HepG2 (cell line): ENCODE measurements around the gene CCDC192. TPM values are rescaled to one million over a fixed set of nuclear protein-coding genes. Genes with fewer than 3 reads are reported as not detected.

Source experiments
- ATAC-seq: fragments of 200-7000 bp; cut with Tn5 transposase; 3 replicates; pipeline ENCODE4 v1.9.1; 2020; ENCODE audit warnings: mild to moderate bottlenecking, moderate library complexity
- BruUV-seq: library from RNA; stranded (reverse); fragments of 400-500 nt; replicated peaks from 2 replicates; lab custom pipeline; 2021; lab: Mats Ljungman, UMichigan
- CTCF ChIA-PET: fragments of 300-600 bp; formaldehyde crosslinking; extraction: SDS; loops from one replicate; lab custom pipeline; 2021; ENCODE audit warnings: low total read pairs, inconsistent platforms, low intra/inter-chr PET ratio; lab: Yijun Ruan, JAX
- POLR2A ChIA-PET: fragments of 350-600 bp; sonication (Branson Sonifier 250); formaldehyde crosslinking; loops from one replicate; lab custom pipeline; 2020; ENCODE audit warnings: antibody characterized with exemption, inconsistent platforms; lab: Yijun Ruan, JAX
- DNase-seq: peaks from one replicate; pipeline ENCODE4 v3.0.0-alpha.2; 2015; ENCODE audit warnings: low spot score
- FAIRE-seq: peaks from 3 replicates; lab custom pipeline; 2011; peaks lifted over from hg19 to GRCh38; lab: Jason Lieb, UNC
- H2AFZ ChIP-seq: one replicate; pipeline ENCODE4 v1.6.1; 2011; ENCODE audit warnings: low read length, inconsistent platforms
- H3K27ac ChIP-seq: fragments of 300-600 bp; 3 replicates; pipeline ENCODE4 v1.8.0; 2011; ENCODE audit warnings: mixed run types, mild to moderate bottlenecking, mixed read lengths, low read length, inconsistent platforms; ENCODE audit not compliant: insufficient read depth; ENCODE audit errors: extremely low read length
- H3K27me3 ChIP-seq, 2 experiments: fragments of 200-600 bp in 1 of 2; 2 replicates in 1 of 2; 3 replicates in 1 of 2; pipeline versions ENCODE4 v1.6.0 to v1.8.0; 2011; ENCODE audit warnings: low read length in 2 of 2, mild to moderate bottlenecking in 2 of 2, moderate library complexity in 2 of 2, inconsistent platforms in 1 of 2; ENCODE audit not compliant: insufficient read depth in 2 of 2, control insufficient read depth in 1 of 2
- H3K36me3 ChIP-seq, 2 experiments: fragments of 200-600 bp in 1 of 2; replicated peaks in 1 of 2; 2 replicates in 1 of 2; 3 replicates in 1 of 2; pipeline versions ENCODE4 v1.5.1 to v1.8.0; 2011; ENCODE audit warnings: low read length in 2 of 2, inconsistent platforms in 1 of 2; ENCODE audit not compliant: insufficient read depth in 2 of 2, control insufficient read depth in 1 of 2
- H3K4me1 ChIP-seq: 2 replicates; pipeline ENCODE4 v1.5.1; 2012; ENCODE audit warnings: low read length, inconsistent platforms; ENCODE audit not compliant: insufficient read depth
- H3K4me2 ChIP-seq: 2 replicates; pipeline ENCODE4 v1.6.0; 2011; ENCODE audit warnings: low read depth, low read length, inconsistent platforms
- H3K4me3 ChIP-seq, 3 experiments: fragments of 200-600 bp in 1 of 3; sonication (generic), shearing (Covaris generic) in 1 of 3; replicated peaks in 1 of 3; 2 replicates each; pipeline ENCODE4 v1.5.1; 2011 to 2016; ENCODE audit warnings: low read length in 3 of 3, inconsistent platforms in 2 of 3, low read depth in 2 of 3, mild to moderate bottlenecking in 2 of 3, control low read depth in 1 of 3, mixed read lengths in 1 of 3; ENCODE audit not compliant: insufficient read depth in 1 of 3
- H3K79me2 ChIP-seq: one replicate; pipeline ENCODE4 v1.6.1; 2011; ENCODE audit warnings: low read length, inconsistent platforms; ENCODE audit not compliant: insufficient read depth
- H3K9ac ChIP-seq: 2 replicates; pipeline ENCODE4 v1.6.0; 2011; ENCODE audit warnings: mild to moderate bottlenecking, low read depth, low read length, inconsistent platforms; ENCODE audit not compliant: insufficient read depth
- H3K9me3 ChIP-seq: 2 replicates; pipeline ENCODE4 v1.5.1; 2012; ENCODE audit warnings: mild to moderate bottlenecking, low read length
- H4K20me1 ChIP-seq: 2 replicates; pipeline ENCODE4 v1.6.0; 2011; ENCODE audit warnings: inconsistent platforms, mild to moderate bottlenecking, low read length, moderate library complexity; ENCODE audit not compliant: insufficient read depth
- AFF4 ChIP-seq: sonication (generic); formaldehyde crosslinking; IDR thresholded peaks from 2 replicates; pipeline ENCODE4 v1.4.0; 2020; ENCODE audit warnings: missing genetic modification reagents
- CHD4 ChIP-seq: fragments of 200-600 bp; sonication (generic); IDR thresholded peaks from 2 replicates; pipeline ENCODE4 v1.7.0; 2017; ENCODE audit warnings: mild to moderate bottlenecking, low read length, borderline replicate concordance
- ESRRA ChIP-seq: sonication (generic); formaldehyde crosslinking; IDR thresholded peaks from 2 replicates; pipeline ENCODE4 v1.5.1; 2020; ENCODE audit warnings: mild to moderate bottlenecking, low read depth, missing genetic modification reagents
- JDP2 ChIP-seq: sonication (generic); formaldehyde crosslinking; IDR thresholded peaks from 2 replicates; pipeline ENCODE4 v1.8.1; 2022; ENCODE audit warnings: missing genetic modification reagents, borderline replicate concordance
- KLF13 ChIP-seq: sonication (generic); formaldehyde crosslinking; IDR thresholded peaks from 2 replicates; pipeline ENCODE4 v1.4.0; 2020; ENCODE audit warnings: mild to moderate bottlenecking, missing genetic modification reagents
- NR2F1 ChIP-seq, 2 experiments: fragments of 450-650 bp in 1 of 2; formaldehyde crosslinking in 1 of 2; IDR thresholded peaks; 2 replicates each; pipeline versions ENCODE4 v1.5.0 to v1.6.1; 2016 to 2020; ENCODE audit warnings: mild to moderate bottlenecking in 1 of 2, missing compliant biosample characterization in 1 of 2, missing genetic modification reagents in 1 of 2, moderate library complexity in 1 of 2
- SRSF9 ChIP-seq: fragments of 200-400 bp; formaldehyde crosslinking; IDR thresholded peaks from 2 replicates; pipeline ENCODE4 v1.6.1; 2018; ENCODE audit warnings: borderline replicate concordance, mild to moderate bottlenecking, low read depth, low read length; ENCODE audit not compliant: insufficient read depth, poor library complexity, severe bottlenecking
- STAT5B ChIP-seq: sonication (generic); formaldehyde crosslinking; IDR thresholded peaks from 2 replicates; pipeline ENCODE4 v1.4.0; 2020; ENCODE audit warnings: missing genetic modification reagents
- YY1 ChIP-seq: IDR thresholded peaks from 2 replicates; pipeline ENCODE4 v1.6.1; 2011; ENCODE audit warnings: low read length, low read depth, moderate library complexity, mild to moderate bottlenecking; ENCODE audit not compliant: insufficient read depth, insufficient replicate concordance
- ZNF749 ChIP-seq: sonication (generic); formaldehyde crosslinking; IDR thresholded peaks from 2 replicates; pipeline ENCODE4 v1.8.0; 2022; ENCODE audit warnings: mild to moderate bottlenecking, missing genetic modification reagents, moderate library complexity, borderline replicate concordance
- ZNF768 ChIP-seq: sonication (generic); formaldehyde crosslinking; IDR thresholded peaks from 2 replicates; pipeline ENCODE4 v1.4.0; 2020; ENCODE audit warnings: missing genetic modification reagents
- whole genome bisulfite sequencing: methylation state at CpG from one replicate; pipeline ENCODE4 v1.1.6; 2017; ENCODE audit warnings: low lambda C conversion rate; 5-methylcytosine and 5-hydroxymethylcytosine counted together
- in situ Hi-C: cut with HindIII; loops from 2 replicates; pipeline ENCODE4 v1.10.0; 2017; ENCODE audit warnings: low pct_unique_long_range_greater_than_20kb; ENCODE audit not compliant: extremely low pct_ligation_motif_present
- intact Hi-C: fragments of 100-400 bp; cut with micrococcal nuclease; formaldehyde crosslinking; loops from one replicate; pipeline ENCODE4 v1.10.0; 2022; ENCODE audit not compliant: unreplicated experiment
- polyA plus RNA-seq, 8 experiments: library from polyadenylated mRNA; depleted of rRNA in 3 of 8; stranded (reverse) in 7 of 8; unstranded in 1 of 8; fragments of >200 nt; fragmentation: Illumina TruSeq in 4 of 8; extraction: Trizol in 4 of 8; gene quantifications; 2 replicates each; pipeline versions ENCODE4 v1.2.1 to v1.2.3, GENCODE V29; 2011 to 2016; ENCODE audit warnings: low read depth in 4 of 8, missing spikeins in 1 of 8, mixed read lengths in 1 of 8; ENCODE audit not compliant: insufficient read depth in 1 of 8
- total RNA-seq, 5 experiments: library from RNA; depleted of rRNA; stranded (reverse); fragments of >200 nt; fragmentation: Illumina TruSeq; extraction: Trizol; gene quantifications; 2 replicates each; pipeline ENCODE4 v1.2.3, GENCODE V29; 2016; ENCODE audit warnings: low read depth in 1 of 5

The CCDC192 gene
- total and polyA plus RNA-seq, 2 of the 13 experiments (the other 11 are each of a cell fraction or from before 2014, with no cell fraction given), result not detected

GRCh38 chr5:127858116-127858784 lies 155.1 kb downstream of the CCDC192 start:
- BruUV-seq, result no TSS peak
- Histone ChIP-seq H3K4me1 (no peaks in the 10 kb centered on the region), H3K36me3 (no peaks in the 10 kb centered on the region), H3K9ac (no peak overlapping the region), H4K20me1 (no peaks in the 10 kb centered on the region), H3K79me2 (no peaks in the 10 kb centered on the region), H3K27ac (no peak overlapping the region), H3K9me3 (no peaks in the 10 kb centered on the region), H2AFZ (no peak overlapping the region), H3K27me3 (0 out of 5 replicates have a peak, but pooled peaks cover 0 to 3% of the 10 kb centered on the region in 2 experiments), H3K4me3 (no peak overlapping the region), H3K4me2 (no peak overlapping the region)
- ChIA-PET POLR2A (no interaction called here), CTCF (no interaction called here)
- intact Hi-C loops (no loop called here), in situ Hi-C loops (no loop called here)
- no peak for DNase-seq
- 16% methylated on average over 5 of the region's 5 CpGs for WGBS
- no peak for TF ChIP-seq ZNF749 (CRISPR knock-in tag)
- FAIRE-seq, result no peak
- ATAC-seq, result no peak

GRCh38 chr5:127860291-127860690 lies 157.1 kb downstream of the CCDC192 start:
- H3K4me1 ChIP-seq, result 0 out of 2 replicates have a peak, but pooled peaks cover under 1% of the 10 kb centered on the region
- DNase-seq (no peak), FAIRE-seq (no peak), ATAC-seq (no peak)
- H3K27me3 ChIP-seq, result 0 out of 5 replicates have a peak, but pooled peaks cover 0 to 3% of the 10 kb centered on the region in 2 experiments
- no peak overlapping the region for H3K4me2 ChIP-seq
- no peaks in the 10 kb centered on the region for H3K79me2 ChIP-seq
- H3K4me3 ChIP-seq, result no peak overlapping the region
- POLR2A ChIA-PET, result no interaction called here
- no peaks in the 10 kb centered on the region for H3K36me3 ChIP-seq
- no peaks in the 10 kb centered on the region for H3K9me3 ChIP-seq
- no peak overlapping the region for H2AFZ ChIP-seq
- intact Hi-C loops, result no loop called here
- CTCF ChIA-PET, result no interaction called here
- in situ Hi-C loops, result no loop called here
- H4K20me1 ChIP-seq, result no peaks in the 10 kb centered on the region
- TF ChIP-seq NR2F1 (CRISPR knock-in tag; IDR thresholded peaks at IDR 0.05), result no peak
- TF ChIP-seq ZNF768 (CRISPR knock-in tag), result no peak
- TF ChIP-seq YY1, result no peak
- TF ChIP-seq KLF13 (CRISPR knock-in tag), result no peak
- TF ChIP-seq STAT5B (CRISPR knock-in tag), result no peak
- no peak for TF ChIP-seq CHD4
- no peak for TF ChIP-seq ESRRA (CRISPR knock-in tag)
- TF ChIP-seq SRSF9, result no peak
- no peak for TF ChIP-seq AFF4
- TF ChIP-seq JDP2, result no peak
- TF ChIP-seq, all 625 proteins: peak for 0
- no TSS peak for BruUV-seq
- Histone ChIP-seq H3K27ac (no peak overlapping the region), H3K9ac (no peak overlapping the region)
- 1% methylated on average over 2 of the region's 2 CpGs for WGBS
